HepG2 (cell line): ENCODE data around the gene ICAM3. TPM values are rescaled to one million over a fixed set of nuclear protein-coding genes. Genes with fewer than 3 reads are reported as not detected.

Experiments
- ATF1 ChIP-seq: IDR thresholded peaks from 2 replicates; pipeline ENCODE4 v1.6.1; 2016; ENCODE audit warnings: mild to moderate bottlenecking, control low read depth
- EP300 ChIP-seq, 3 experiments: sonication (generic) in 1 of 3; formaldehyde crosslinking in 1 of 3; IDR thresholded peaks; 2 replicates each; pipeline versions ENCODE4 v1.5.1 to v1.6.1; 2011 to 2020; ENCODE audit warnings: low read depth in 2 of 3, low read length in 2 of 3, borderline replicate concordance in 1 of 3, improper control_type of control experiment in 1 of 3, mild to moderate bottlenecking in 1 of 3, missing genetic modification reagents in 1 of 3, moderate library complexity in 1 of 3
- HHEX ChIP-seq: IDR thresholded peaks from 2 replicates; pipeline ENCODE4 v1.6.1; 2016; ENCODE audit warnings: control low read depth
- HNRNPL ChIP-seq: fragments of 200-400 bp; formaldehyde crosslinking; IDR thresholded peaks from 2 replicates; pipeline ENCODE4 v1.6.1; 2017; ENCODE audit warnings: mild to moderate bottlenecking, low read depth, low read length
- IRF9 ChIP-seq: sonication (generic); formaldehyde crosslinking; IDR thresholded peaks from 2 replicates; pipeline ENCODE4 v1.8.0; 2022; ENCODE audit warnings: missing genetic modification reagents, mild to moderate bottlenecking, borderline replicate concordance
- KLF13 ChIP-seq: sonication (generic); formaldehyde crosslinking; IDR thresholded peaks from 2 replicates; pipeline ENCODE4 v1.4.0; 2020; ENCODE audit warnings: mild to moderate bottlenecking, missing genetic modification reagents
- KLF16 ChIP-seq, 2 experiments: sonication (generic) in 1 of 2; formaldehyde crosslinking in 1 of 2; IDR thresholded peaks; 2 replicates each; pipeline versions ENCODE4 v1.6.1 to v1.8.0; 2016 to 2023; ENCODE audit warnings: missing genetic modification reagents in 2 of 2, missing compliant biosample characterization in 1 of 2
- LBX2 ChIP-seq: sonication (generic); formaldehyde crosslinking; IDR thresholded peaks from 2 replicates; pipeline ENCODE4 v1.5.0; 2020; ENCODE audit warnings: missing genetic modification reagents, mild to moderate bottlenecking, borderline replicate concordance
- MLLT10 ChIP-seq: sonication (generic); formaldehyde crosslinking; IDR thresholded peaks from 2 replicates; pipeline ENCODE4 v1.4.0; 2020; ENCODE audit warnings: missing genetic modification reagents
- MLX ChIP-seq: IDR thresholded peaks from 2 replicates; pipeline ENCODE4 v1.6.1; 2016
- POLR2AphosphoS2 ChIP-seq: IDR thresholded peaks from 2 replicates; pipeline ENCODE4 v1.6.1; 2011; ENCODE audit warnings: low read depth, low read length, improper control_type of control experiment
- PPARG ChIP-seq: conservative IDR thresholded peaks from 2 replicates; pipeline ENCODE4 v1.6.1; 2016; ENCODE audit warnings: missing biosample characterization, missing genetic modification reagents
- RBM22 ChIP-seq: fragments of 200-400 bp; formaldehyde crosslinking; optimal IDR thresholded peaks from 2 replicates; pipeline ENCODE3; 2017; ENCODE audit warnings: mild to moderate bottlenecking, low read length, moderate library complexity
- RCOR2 ChIP-seq: IDR thresholded peaks from 2 replicates; pipeline ENCODE4 v1.6.1; 2016; ENCODE audit warnings: missing biosample characterization, missing genetic modification reagents
- SKI ChIP-seq: fragments of 450-650 bp; IDR thresholded peaks from one replicate; pipeline ENCODE4 v1.6.1; 2018; ENCODE audit warnings: mild to moderate bottlenecking; ENCODE audit not compliant: partially characterized antibody
- TSC22D2 ChIP-seq: sonication (generic); formaldehyde crosslinking; IDR thresholded peaks from 2 replicates; pipeline ENCODE4 v1.5.1; 2020; ENCODE audit warnings: missing genetic modification reagents, mild to moderate bottlenecking, borderline replicate concordance
- ZIK1 ChIP-seq: sonication (generic); formaldehyde crosslinking; IDR thresholded peaks from 2 replicates; pipeline ENCODE4 v1.5.0; 2020; ENCODE audit warnings: mild to moderate bottlenecking, low read depth, missing genetic modification reagents, borderline replicate concordance
- ZNF569 ChIP-seq: sonication (generic); formaldehyde crosslinking; IDR thresholded peaks from 2 replicates; pipeline ENCODE4 v1.5.0; 2020; ENCODE audit warnings: mild to moderate bottlenecking, missing genetic modification reagents, moderate library complexity, borderline replicate concordance
- ZNF766 ChIP-seq: sonication (generic); formaldehyde crosslinking; IDR thresholded peaks from 2 replicates; pipeline ENCODE4 v1.5.0; 2020; ENCODE audit warnings: missing genetic modification reagents, borderline replicate concordance
- ZSCAN31 ChIP-seq: sonication (generic); formaldehyde crosslinking; IDR thresholded peaks from 2 replicates; pipeline ENCODE4 v1.5.0; 2020; ENCODE audit warnings: low read depth, mild to moderate bottlenecking, missing genetic modification reagents
- ZZZ3 ChIP-seq: sonication (generic); formaldehyde crosslinking; IDR thresholded peaks from 2 replicates; pipeline ENCODE4 v1.4.0; 2020; ENCODE audit warnings: missing genetic modification reagents, mild to moderate bottlenecking, borderline replicate concordance
- polyA plus RNA-seq, 8 experiments: library from polyadenylated mRNA; depleted of rRNA in 3 of 8; stranded (reverse) in 7 of 8; unstranded in 1 of 8; fragments of >200 nt; fragmentation: Illumina TruSeq in 4 of 8; extraction: Trizol in 4 of 8; gene quantifications; 2 replicates each; pipeline versions ENCODE4 v1.2.1 to v1.2.3, GENCODE V29; 2011 to 2016; ENCODE audit warnings: low read depth in 4 of 8, missing spikeins in 1 of 8, mixed read lengths in 1 of 8; ENCODE audit not compliant: insufficient read depth in 1 of 8
- total RNA-seq, 5 experiments: library from RNA; depleted of rRNA; stranded (reverse); fragments of >200 nt; fragmentation: Illumina TruSeq; extraction: Trizol; gene quantifications; 2 replicates each; pipeline ENCODE4 v1.2.3, GENCODE V29; 2016; ENCODE audit warnings: low read depth in 1 of 5
- TF ChIP-seq, protein P1 (sequence below): sonication (generic); formaldehyde crosslinking; IDR thresholded peaks from 2 replicates; pipeline ENCODE4 v1.5.0; 2020; ENCODE audit warnings: missing genetic modification reagents

The ICAM3 gene
- total and polyA plus RNA-seq, 2 of the 13 experiments (the other 11 are each of a cell fraction or from before 2014, with no cell fraction given) = 14.1 to 21.0 TPM

- no peak; the same call in 1 of the 2 replicates for TF ChIP-seq PPARG
- TF ChIP-seq TSC22D2 (CRISPR knock-in tag) = peak; percentile 58; the same call in 1 of the 2 replicates
- TF ChIP-seq MLLT10 (CRISPR knock-in tag) = no peak
- TF ChIP-seq RBM22 = peak; percentile 94
- TF ChIP-seq, protein P1, sequence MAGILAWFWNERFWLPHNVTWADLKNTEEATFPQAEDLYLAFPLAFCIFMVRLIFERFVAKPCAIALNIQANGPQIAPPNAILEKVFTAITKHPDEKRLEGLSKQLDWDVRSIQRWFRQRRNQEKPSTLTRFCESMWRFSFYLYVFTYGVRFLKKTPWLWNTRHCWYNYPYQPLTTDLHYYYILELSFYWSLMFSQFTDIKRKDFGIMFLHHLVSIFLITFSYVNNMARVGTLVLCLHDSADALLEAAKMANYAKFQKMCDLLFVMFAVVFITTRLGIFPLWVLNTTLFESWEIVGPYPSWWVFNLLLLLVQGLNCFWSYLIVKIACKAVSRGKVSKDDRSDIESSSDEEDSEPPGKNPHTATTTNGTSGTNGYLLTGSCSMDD (CRISPR knock-in tag) = no peak
- TF ChIP-seq HNRNPL = 0 out of 2 replicates have a peak, but pooled peaks have one; percentile 63
- no peak for TF ChIP-seq ZZZ3
- TF ChIP-seq MLX = no peak
- TF ChIP-seq SKI = no peak
- 0 out of 4 replicates have a peak, but pooled peaks of 1 of the 2 experiments have one; percentile 33 for TF ChIP-seq KLF16 (CRISPR knock-in tag; IDR thresholded peaks at IDR 0.05)
- peak in 1 of 2 experiments; percentile 8; a peak in 1 of 4 replicates for TF ChIP-seq EP300 (IDR thresholded peaks at IDR 0.05; ENCODE audit: low read depth in 2 of 2, low read length in 2 of 2)
- no peak for TF ChIP-seq EP300 (CRISPR knock-in tag; IDR thresholded peaks at IDR 0.05; ENCODE audit: borderline replicate concordance)
- TF ChIP-seq POLR2AphosphoS2 = no peak
- TF ChIP-seq HHEX (CRISPR knock-in tag) = no peak
- no peak for TF ChIP-seq RCOR2
- no peak for TF ChIP-seq IRF9 (CRISPR knock-in tag)
- TF ChIP-seq ZNF569 (CRISPR knock-in tag) = no peak
- no peak for TF ChIP-seq ATF1 (CRISPR knock-in tag)
- TF ChIP-seq LBX2 (CRISPR knock-in tag) = no peak
- TF ChIP-seq ZSCAN31 (CRISPR knock-in tag) = 0 out of 2 replicates have a peak, but pooled peaks have one; percentile 38
- no peak for TF ChIP-seq ZNF766 (CRISPR knock-in tag)
- no peak for TF ChIP-seq KLF13 (CRISPR knock-in tag)
- TF ChIP-seq ZIK1 = no peak
These were observed 52.4 kb downstream of the ICAM3 start, which contains the start of gene ICAM4 (continued) for GRCh38 chr19:10286803-10287737.
